K562 (cell line): Measurements from ENCODE around the gene ELOVL5. TPM values are rescaled to one million over a fixed set of nuclear protein-coding genes. Genes with fewer than 3 reads are reported as not detected.

Experiments
- GTF2E2 ChIP-seq: fragments of 200-800 bp; sonication (Bioruptor generic); IDR thresholded peaks from 2 replicates; pipeline ENCODE4 v1.6.1; 2016; ENCODE audit warnings: missing genetic modification characterization, missing compliant biosample characterization
- MBD1 ChIP-seq: fragments of 250-450 bp; sonication (Bioruptor Pico); IDR thresholded peaks from 2 replicates; pipeline ENCODE4 v1.8.0; 2022; ENCODE audit warnings: inconsistent platforms
- SRSF7 ChIP-seq: fragments of 200-400 bp; formaldehyde crosslinking; optimal IDR thresholded peaks from 2 replicates; pipeline ENCODE3; 2017; ENCODE audit warnings: mild to moderate bottlenecking, low read depth, low read length
- STAG1 ChIP-seq: sonication (generic); formaldehyde crosslinking; IDR thresholded peaks from 2 replicates; pipeline ENCODE4 v1.5.0; 2020; ENCODE audit warnings: missing genetic modification reagents, borderline replicate concordance
- ZFP91 ChIP-seq: sonication (generic); formaldehyde crosslinking; IDR thresholded peaks from 2 replicates; pipeline ENCODE4 v1.8.0; 2022; ENCODE audit warnings: mild to moderate bottlenecking, missing genetic modification reagents
- ZNF124 ChIP-seq: sonication (generic); formaldehyde crosslinking; IDR thresholded peaks from 2 replicates; pipeline ENCODE4 v1.8.1; 2022; ENCODE audit warnings: missing genetic modification reagents
- ZNF431 ChIP-seq: sonication (generic); formaldehyde crosslinking; IDR thresholded peaks from 2 replicates; pipeline ENCODE4 v1.8.0; 2022; ENCODE audit warnings: mild to moderate bottlenecking, missing genetic modification reagents
- polyA plus RNA-seq, 8 experiments: library from polyadenylated mRNA; depleted of rRNA in 4 of 8; stranded (reverse) in 5 of 8; unstranded in 3 of 8; fragments of >200 nt; fragmentation: Nextera tagmentation in 2 of 8; fragmentation: Illumina TruSeq in 1 of 8; extraction: Ambion mirVana in 2 of 8; extraction: Trizol in 1 of 8; gene quantifications; 2 replicates each; pipeline versions ENCODE4 v1.2.1 to v1.2.3, GENCODE V29; 2011 to 2014; ENCODE audit warnings: inconsistent platforms in 1 of 8, missing spikeins in 1 of 8
- total RNA-seq, 7 experiments: library from RNA; depleted of rRNA in 6 of 7; stranded (reverse); fragments of >200 nt in 6 of 7; fragmentation: Illumina TruSeq in 2 of 7; extraction: Trizol in 2 of 7; gene quantifications; 2 replicates each; pipeline versions ENCODE4 v1.2.1 to v1.2.3, GENCODE V29; 2011 to 2021; ENCODE audit warnings: low replicate concordance in 1 of 7

ELOVL5 gene
- total and polyA plus RNA-seq, 9 of the 15 experiments (the other 6 are each of a cell fraction or from before 2014, with no cell fraction given), result 70.6 to 245 (median 132) TPM

GRCh38 chr6:53363341-53364079 lies 14.8 kb upstream of the ELOVL5 start (continued):
- TF ChIP-seq ZFP91 (CRISPR knock-in tag), result no peak
- no peak for TF ChIP-seq MBD1 (CRISPR knock-in tag)
- TF ChIP-seq ZNF431 (CRISPR knock-in tag), result no peak
- no peak for TF ChIP-seq STAG1
- no peak for TF ChIP-seq GTF2E2 (tag)
- no peak for TF ChIP-seq SRSF7
- no peak for TF ChIP-seq ZNF124 (CRISPR knock-in tag)
